Mammary epithelial cell (primary cell): Measurements from ENCODE around the gene PITPNB.

Experiments
- CTCF ChIP-seq, 2 donors: IDR thresholded peaks in 1 of 2; conservative IDR thresholded peaks in 1 of 2; 2 replicates each; pipeline ENCODE4 v1.5.1; 2011 to 2012; ENCODE audit warnings: inconsistent platforms in 2 of 2, low read length in 2 of 2, mild to moderate bottlenecking in 2 of 2, control low read depth in 1 of 2, low read depth in 1 of 2; ENCODE audit not compliant: insufficient read depth in 1 of 2; ENCODE audit errors: extremely low read depth in 1 of 2
- EZH2 ChIP-seq: IDR thresholded peaks from 2 replicates; pipeline ENCODE4 v1.6.1; 2012; ENCODE audit warnings: low read length, inconsistent platforms, borderline replicate concordance

- no peak for TF ChIP-seq EZH2
- TF ChIP-seq CTCF (conservative IDR thresholded peaks at IDR 0.05 in 1 of 2, IDR thresholded peaks at IDR 0.05 in 1 of 2; ENCODE audit: extremely low read depth in 1 of 2, insufficient read depth in 1 of 2, low read depth in 1 of 2, low read length in 2 of 2) = no peak
These were observed 83.6 kb downstream of the PITPNB start for GRCh38 chr22:27835446-27835845.
